ENCODE results near the gene CERK.
A peak's percentile ranks its signal among the peaks of the same experiment; 100 is the strongest.
"Not testable (repeated sequence)": the region's sequence is repeated elsewhere in the genome, so short reads cannot be mapped to it uniquely, and the experiment has no call there.

CERK gene

DNA sequence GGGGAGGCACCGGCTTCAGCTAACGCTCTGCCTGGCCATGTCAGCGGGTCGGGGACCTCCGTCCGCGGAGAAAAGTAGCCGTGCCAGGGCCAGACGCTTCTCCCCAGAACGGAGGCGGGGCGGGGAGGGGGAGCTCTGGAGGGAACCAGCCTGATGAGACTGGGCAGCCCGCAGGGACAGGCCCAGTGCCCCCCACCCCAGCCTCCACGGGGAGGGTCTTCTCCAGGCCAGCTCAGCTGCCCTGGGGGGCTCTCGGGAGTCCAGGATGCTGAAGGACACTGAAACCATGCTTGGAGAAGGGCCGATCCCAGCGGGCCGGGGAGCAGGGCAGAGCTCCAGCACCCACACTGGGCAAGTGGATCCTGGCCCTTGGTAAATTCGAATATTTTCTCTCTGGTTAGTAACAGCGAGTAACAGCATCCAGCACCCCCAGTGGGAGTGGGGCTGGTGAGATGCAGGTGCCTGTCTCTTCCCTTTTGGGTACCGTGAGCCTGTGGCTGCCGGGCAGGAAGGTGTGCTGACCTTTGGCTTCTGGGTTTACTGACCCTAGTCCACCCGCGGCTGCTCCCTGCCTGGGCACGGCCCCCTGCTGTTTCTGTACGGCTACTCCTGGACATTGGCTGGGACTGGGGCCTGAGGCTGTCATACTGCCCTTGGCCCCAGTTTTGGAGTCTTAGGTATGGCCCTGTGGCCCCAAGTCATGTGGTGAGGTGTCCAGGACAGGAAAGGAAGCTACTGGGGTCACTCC, 82.0 kb downstream of the CERK start:
- FAIRE-seq (no peak), DNase-seq (ENCODE audit: extremely low spot score, insufficient read length, low read depth) (no peak)

DNA sequence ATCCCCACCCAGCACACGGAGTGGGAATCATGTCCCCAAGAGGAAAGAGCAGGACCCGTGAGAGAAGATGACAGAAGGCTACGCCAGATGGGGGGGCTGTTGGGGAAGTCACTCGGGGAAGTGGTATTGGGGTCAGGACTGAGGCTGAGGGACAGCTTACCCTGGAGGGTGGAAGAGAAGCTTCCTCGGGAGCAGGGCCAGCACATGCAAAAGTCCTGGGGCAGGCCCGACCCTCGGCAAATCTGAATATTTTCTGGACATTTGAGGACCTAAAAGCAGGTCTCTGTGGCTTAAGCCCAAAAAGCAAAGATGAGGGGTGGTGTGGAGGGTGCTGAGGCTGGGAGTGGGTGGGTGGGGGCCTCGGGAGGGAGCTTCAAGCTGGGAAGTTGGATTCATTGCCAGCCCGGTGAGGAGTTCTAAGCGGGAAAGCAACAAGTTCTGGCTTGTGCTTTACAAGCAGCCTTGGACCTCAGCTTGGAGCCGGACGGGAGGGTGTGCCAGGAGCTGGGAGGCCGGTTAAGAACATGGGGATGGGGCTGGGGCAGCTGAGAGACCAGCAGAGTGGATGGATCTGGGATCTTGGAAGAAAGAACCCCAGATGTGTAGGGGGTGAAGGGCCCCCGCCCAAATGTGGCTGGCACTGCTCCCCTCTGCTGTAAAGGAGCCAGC, 83.0 kb downstream of the CERK start:
- no peak for DNase-seq (ENCODE audit: extremely low spot score, insufficient read length, low read depth)
- FAIRE-seq: no peak

DNA sequence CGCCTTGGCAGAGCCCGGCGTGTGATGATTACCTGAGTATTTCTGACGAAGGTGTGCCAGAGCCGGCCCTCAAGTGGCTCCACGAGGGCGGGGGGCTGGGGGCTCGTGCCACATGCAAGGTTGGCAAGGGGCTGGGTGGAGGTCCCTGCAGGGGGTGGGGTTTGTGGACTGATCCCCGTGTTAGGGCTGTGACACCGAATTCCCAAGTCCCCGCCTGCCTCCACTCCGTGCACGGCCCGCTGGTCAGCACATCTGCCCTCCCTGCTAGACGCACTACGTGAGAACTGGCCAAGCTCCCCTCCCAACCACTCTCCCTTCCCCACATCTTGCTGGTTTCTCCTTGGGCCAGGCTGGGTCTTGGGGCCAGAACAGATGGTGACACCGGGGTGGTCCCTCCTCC, 83.6 kb downstream of the CERK start:
- DNase-seq (ENCODE audit: extremely low spot score, insufficient read length, low read depth) (no peak), FAIRE-seq (no peak)

DNA sequence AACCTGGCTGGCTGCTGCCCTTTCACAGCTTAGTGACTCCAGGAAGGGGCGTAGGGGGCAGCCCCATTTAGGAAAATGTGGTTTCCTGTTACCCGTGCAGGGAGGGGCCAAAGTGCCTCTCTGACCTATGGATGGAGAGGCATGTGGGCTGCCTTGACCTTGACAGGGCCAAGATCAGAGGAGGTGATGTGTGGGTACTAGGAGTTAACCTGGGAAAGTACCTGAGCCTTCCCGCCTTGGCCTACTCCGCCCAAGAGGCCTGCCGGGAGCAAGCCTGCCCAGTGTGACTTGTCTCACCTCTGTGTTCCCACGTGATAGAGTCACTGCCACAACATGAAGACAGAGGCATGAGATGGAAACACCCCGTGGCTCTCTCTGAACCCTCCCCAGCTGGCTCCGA, 84.5 kb downstream of the CERK start:
- DNase-seq (ENCODE audit: extremely low spot score, insufficient read length, low read depth) (peak; percentile 23), FAIRE-seq (peak; percentile 74)

DNA sequence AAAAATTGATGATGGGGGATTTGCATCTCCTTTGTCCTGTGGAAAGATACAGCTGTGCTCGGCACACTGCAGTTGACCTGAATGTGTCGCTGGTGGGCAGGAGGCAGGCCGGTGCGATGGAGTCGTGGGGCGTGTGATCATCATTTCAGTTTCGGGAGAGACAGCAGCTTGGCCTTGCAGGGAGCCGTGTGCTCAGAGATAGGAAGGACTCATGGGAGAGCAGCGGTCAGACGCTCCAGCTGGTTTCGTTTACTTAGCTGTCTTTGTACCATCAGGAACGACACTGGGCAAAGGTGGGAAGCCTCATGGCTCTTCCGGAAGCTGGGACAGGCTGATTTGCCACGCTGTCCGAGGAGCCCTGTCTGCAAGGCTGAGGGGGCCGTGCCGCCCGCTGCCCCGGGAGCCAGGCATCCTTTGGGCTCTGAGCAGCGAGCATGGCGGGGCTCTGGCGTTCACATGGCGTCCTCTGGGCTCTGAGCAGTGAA, 85.2 kb downstream of the CERK start:
- no peak for FAIRE-seq
- no peak for DNase-seq (ENCODE audit: extremely low spot score, insufficient read length, low read depth)

DNA sequence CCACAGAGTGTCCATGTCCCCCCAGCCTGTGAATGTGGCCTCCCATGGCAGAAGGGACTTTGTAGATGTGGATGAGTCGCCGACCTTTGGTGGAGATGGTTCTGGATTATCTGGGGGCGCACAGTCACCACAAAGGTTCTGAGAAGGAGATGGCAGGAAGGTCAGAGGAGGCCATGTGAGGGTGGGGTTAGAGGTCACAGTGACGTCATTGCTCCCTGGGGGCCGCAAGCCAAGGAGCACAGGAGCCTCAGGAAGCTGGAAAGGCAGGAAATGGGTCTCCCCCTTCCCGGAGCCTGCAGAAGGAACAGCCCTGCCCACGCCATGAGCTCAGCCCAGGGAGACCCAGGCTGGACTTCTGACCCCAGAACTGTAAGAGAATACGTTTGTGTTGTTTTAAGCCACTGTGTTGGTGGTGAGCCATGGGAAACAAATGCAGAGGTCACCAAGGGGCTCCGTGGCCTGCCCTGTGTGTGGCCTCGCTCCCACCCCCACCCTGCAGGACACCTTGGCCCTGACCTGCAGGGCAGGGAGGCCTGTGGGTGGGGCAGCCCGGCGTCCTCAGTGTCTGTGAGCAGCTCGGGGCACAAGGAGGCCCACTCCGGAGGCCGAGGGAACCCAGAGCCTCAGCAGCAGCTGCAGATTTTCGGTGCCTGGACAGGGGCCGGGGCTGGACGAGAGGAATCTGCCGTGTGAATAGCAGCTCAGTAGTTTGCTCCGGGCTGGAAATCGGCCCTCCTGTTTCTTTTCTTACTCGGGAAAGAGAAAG, 85.8 kb downstream of the CERK start:
- no peak for DNase-seq (ENCODE audit: extremely low spot score, insufficient read length, low read depth)
- no peak for FAIRE-seq

DNA sequence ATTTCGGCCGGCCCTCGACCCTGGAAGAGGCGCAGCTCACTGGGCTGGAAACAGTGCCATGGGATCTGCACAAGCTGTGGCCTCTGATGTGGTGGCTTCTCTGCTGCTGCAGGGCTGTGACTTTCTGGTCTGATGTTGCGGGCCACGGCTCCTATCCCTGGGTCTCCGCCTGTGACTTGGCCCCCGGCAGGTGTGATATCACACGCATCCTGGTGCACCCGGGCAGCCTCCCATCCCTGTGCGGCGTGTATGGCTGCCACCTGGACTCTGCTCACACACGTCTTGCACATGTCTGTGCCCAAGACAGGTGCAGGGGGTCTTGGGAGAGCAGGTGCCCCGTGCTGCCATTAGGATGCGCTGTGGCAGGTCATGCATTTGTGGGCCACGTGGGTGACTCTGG, 86.7 kb downstream of the CERK start:
- FAIRE-seq (no peak), DNase-seq (ENCODE audit: extremely low spot score, insufficient read length, low read depth) (no peak)

DNA sequence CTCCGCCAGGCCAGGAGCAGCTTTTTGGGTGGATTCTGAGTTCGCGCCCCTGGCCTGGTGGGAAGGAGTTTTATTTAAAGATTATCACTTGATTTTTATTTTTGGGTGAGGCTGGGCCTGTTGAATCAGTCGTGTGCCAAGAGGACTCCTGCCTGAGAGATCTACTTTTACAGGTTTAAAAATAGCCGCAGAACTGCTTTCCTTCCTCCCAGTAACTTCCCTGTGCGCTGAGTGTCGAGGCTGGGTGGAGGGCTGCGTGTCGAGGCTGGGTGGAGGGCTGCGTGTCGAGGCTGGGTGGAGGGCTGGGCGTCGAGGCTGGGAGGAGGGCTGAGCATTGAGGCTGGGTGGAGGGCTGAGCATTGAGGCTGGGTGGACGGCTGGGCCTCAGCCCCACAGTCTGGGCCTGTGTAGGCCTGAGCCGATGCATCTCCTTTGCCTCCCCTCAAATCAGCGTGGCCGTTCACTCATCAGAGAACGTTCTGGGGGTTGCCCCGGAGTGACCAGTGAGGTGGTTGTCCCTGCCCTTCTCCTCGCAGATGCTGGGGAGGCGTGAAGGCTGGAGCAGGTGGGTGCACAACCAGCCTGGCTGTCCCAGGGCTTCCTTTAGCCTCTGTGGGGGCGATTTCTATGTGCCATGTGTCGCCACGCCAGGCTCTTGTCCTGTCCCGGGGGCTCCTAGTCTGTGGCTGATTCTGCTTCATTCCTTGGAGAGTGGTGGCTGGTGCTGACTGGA, 87.8 kb downstream of the CERK start:
- no peak for DNase-seq (ENCODE audit: extremely low spot score, insufficient read length, low read depth)
- FAIRE-seq: no peak

DNA sequence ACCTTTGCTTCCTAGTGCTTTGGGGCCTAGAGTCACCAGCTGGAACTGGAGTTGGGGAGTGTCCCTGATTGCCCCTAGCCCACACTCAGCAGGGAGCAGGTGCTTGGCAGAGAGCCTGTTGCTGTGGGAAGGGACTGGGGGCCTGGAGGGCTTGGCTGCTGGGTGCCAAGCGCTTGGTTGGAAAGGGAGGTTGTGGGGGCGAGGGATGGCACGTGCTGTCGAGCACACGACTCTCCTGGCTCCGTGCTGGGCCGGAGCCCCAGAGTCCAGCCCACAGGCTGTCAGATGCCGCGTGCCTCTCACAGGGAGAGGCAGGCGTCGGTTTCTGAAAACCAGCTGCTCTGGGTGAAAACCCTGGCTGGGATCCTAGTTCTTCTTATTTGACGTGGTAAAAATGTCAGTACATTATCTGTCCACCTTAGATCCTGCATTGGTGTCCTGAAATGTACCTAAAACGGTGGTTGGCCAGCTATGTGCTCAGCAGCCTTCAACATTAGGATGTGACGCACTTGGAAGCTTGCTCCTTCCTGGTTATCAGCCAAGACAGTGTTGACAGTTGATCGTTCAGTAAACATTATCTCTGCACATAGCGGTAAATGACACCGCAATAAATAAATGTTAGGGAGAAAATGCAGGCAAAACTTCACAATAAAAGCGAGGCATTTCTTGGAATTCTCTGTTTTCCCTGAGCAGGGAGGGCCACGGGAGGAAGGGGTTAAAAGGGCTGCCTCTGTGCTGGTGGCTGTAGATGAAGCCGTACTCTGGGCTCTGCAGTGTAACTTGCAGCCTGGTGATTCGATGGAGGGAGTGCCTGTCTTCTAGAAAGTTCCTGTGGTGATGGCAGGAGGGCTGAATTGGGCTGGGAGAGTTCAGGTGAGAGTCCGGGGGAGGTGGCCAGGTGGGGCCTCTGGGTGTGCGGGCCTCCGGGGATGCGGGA, 88.6 kb downstream of the CERK start:
- DNase-seq (ENCODE audit: extremely low spot score, insufficient read length, low read depth): no peak
- no peak for FAIRE-seq

DNA sequence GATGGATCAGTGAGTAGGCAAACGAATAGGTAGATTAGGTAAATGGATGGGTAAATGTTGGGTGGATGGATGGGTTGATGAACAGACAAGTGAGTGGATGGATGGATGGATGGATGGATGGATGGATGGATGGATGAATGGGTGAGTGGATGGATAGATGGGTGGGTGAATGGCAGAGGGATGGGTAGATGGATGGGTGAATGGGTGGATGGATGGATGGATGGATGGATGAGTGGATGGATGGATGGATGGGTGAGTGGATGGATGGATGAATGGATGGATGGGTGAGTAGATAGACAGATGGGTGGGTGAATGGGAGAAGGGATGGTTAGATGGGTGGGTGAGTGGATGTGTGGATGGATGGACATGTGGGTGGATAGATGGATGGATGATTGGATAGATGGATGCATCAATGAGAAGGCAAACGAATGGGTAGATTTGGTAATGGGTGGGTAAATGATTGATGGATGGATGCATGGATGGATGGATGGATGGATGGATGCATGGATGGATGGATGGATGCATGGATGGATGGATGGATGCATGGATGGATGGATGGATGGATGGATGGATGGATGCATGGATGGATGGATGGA, 89.7 kb downstream of the CERK start:
- FAIRE-seq; DNase-seq (ENCODE audit: extremely low spot score, insufficient read length, low read depth): not testable (repeated sequence)

DNA sequence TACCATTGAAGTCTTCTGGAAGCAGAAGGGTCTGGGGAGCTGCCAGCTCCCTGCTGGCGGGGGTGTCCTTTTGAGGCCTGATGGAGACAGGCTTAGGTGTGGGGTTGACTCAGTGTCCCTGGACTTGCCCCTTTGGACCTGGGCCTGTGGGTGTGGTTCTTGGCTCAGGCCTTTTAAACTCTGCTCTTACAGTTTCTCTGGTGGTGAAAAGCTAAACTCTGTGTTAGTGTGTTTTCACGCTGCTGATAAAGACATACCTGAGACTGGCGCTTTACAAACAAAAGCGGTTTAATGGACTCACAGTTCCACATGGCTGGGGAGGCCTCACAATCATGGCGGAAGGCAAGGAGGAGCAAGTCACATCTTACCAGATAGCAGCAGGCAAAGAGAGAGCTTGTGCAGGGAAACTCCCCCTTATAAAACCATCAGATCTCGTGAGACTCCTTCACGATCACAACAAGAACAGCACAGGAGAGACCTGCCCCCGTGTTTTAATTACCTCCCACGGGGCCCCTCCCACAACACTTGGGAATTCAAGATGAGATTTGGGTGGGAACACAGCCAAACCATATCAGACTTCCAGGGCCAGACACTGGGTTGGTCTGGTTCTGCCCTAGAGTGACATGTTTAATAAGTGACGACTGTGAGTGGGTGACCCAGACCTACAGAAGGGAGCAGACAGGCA, 91.4 kb downstream of the CERK start:
- DNase-seq (ENCODE audit: extremely low spot score, insufficient read length, low read depth) (no peak), FAIRE-seq (no peak)

DNA sequence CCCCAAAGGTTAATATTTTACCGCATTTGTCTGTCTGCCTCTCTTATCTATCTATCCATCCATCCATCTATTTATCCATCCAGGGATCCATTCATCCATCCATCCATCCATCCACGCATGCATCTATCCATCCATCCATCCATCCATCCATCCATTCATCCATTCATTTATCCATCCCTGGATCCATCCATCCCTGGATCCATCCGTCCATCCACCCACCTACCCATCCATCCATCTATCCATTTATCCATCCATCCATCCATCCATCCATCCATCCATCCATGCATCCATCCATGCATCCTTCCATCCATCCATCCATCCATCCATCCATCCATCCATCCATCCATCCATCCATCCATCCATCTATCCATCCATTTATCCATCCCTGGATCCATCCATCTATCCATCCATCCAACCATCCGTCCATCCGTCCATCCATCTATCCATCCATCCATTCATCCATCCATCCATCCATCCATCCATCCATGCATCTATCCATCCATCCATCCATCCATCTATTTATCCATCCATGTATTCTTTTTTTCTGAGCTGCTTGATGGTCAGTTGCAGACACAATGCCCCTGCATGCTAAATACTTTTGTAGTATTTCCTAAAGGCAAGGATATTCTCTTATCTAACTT, 95.1 kb downstream of the CERK start:
- DNase-seq (ENCODE audit: extremely low spot score, insufficient read length, low read depth); FAIRE-seq: not testable (repeated sequence)

DNA sequence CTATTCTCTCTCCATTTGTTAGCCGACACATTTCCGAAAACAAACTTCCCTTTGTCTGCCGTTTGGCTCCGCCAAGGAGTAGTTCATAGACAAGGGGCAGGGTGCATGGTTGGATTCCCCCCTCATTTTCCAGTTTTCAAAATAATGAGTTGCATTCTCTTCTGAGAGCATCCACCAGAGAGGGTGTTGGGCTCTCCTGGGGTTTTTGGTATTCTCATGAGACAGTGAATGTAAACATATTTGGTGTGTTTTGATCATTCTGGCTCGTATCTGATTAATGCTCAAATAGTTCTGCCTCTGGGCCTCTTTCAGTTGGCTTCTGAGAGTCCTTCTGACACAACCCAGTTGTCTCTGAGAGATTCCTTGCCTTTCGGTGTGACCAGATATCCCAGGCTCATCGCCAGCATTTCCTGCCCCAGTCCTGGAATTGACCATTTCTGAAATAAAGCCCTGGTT, 96.2 kb downstream of the CERK start:
- no peak for DNase-seq (ENCODE audit: extremely low spot score, insufficient read length, low read depth)
- FAIRE-seq: no peak

DNA sequence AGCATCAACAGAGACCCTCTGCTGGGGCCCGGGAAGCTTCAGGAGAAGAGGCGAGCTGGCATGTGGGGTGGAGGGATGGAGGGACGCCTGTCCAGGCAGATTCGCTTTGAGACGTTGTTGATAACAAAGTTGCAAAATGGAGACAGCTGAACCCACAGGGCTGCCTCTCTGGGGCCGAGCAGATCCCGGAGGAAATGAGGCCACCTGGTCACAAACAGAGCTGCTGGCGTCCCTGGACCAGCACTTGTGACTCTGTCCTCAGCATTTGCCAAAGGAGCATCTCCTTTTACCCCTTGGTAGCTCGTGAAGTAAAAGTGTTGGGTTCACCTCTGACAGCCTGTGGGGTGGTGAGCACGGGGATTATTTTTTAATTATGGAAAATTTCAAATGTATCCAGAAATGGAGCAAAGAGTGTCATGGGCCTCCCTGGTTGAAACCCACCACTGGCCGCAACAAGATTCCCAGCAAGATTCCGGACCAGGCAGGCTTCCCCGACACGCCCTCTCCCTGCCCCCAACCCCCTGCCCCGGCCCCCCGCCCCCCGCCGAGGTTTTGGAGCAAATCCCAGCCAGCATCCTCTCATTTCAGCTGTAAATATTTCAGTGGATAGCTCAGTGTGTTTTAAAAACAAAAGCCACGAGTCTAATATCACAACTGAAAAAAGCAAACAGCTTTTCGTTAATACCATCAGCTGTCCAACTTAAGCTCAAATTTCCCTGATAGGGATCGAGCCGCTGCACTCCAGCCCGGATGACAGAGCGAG, 97.6 kb downstream of the CERK start:
- no peak for DNase-seq (ENCODE audit: extremely low spot score, insufficient read length, low read depth)
- FAIRE-seq: no peak

DNA sequence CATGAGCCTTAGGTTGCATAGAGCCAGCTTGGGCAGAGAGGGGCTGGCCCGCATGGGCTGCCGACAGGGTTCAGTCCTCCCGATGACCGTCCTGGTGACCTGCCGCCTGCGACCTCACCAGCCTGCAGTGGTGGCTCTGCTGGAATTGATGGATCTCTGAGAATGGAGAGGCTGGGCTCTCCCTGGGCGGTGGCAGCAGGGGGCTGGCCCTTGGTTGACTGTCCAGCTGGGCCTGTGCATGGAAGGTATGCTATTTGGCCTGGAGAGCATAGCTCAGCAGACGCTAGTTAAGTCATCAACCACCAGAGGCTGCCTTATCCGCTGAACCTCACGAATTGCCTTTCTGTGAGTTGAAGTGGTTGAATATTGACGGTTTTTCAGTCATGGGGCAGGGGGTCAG, 98.2 kb downstream of the CERK start:
- no peak for DNase-seq (ENCODE audit: extremely low spot score, insufficient read length, low read depth)

DNA sequence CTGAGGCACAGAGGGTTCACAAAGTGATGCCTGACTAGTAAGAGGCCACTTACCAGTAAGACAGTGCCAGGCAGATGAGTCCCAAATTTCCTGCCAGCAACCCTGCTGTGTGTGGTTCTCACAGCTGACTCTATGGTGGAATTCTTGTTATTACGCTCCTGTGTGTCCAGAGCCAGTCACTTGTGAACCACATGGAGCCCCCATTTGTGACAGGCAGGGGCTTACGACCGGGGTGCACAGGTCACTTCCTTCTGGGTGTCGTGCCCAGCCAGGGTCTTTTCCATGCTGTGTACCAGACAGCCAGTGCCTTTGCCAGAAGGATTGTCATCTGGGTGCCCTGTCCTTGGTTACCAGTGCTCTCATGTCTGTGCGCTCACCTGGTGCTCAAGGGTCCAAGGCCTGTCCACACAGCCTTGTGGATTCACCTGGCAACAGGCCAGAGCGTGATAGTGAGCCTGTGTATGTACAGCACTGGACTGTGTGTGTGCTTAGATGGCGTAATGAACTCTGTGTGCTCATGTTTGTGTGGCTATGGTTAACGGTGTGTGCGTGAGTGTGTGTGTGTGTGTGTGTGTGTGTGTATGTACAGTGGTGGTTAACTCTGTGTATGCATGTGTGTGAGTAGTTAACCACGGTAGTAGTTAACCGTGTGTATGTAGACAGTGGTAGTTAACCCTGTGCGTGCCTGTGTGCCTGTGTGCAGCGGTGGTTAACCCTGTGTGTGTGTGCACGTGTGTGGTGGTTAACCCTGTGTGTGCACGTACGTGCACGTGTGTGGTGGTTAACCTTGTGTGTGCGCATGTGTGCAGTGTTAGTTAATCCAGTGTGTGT, 99.2 kb downstream of the CERK start:
- FAIRE-seq (no peak), DNase-seq (ENCODE audit: extremely low spot score, insufficient read length, low read depth) (no peak)

More for the DNA sequence above, 98.2 kb downstream of the CERK start:
- no peak for FAIRE-seq
